Gastrocnemius medialis (tissue), 4 donors: ENCODE data around the gene RALY.

ENCODE experiments used
- POLR2A ChIP-seq, 2 donors: fragments of 450-650 bp; IDR thresholded peaks; one replicate each; pipeline ENCODE4 v1.6.1; 2017; ENCODE audit warnings: antibody characterized with exemption in 2 of 2, mild to moderate bottlenecking in 2 of 2, moderate library complexity in 2 of 2
- TF ChIP-seq, protein P1 (sequence below), 5 experiments: fragments of 450-650 bp in 3 of 5; fragments of 200-600 bp in 2 of 5; sonication (generic) in 2 of 5; IDR thresholded peaks in 4 of 5; conservative IDR thresholded peaks in 1 of 5; 1 replicate in 4 of 5; 2 replicates in 1 of 5; pipeline ENCODE4 v1.5.1; 2016 to 2019; ENCODE audit warnings: antibody characterized with exemption in 5 of 5, mild to moderate bottlenecking in 3 of 5, moderate library complexity in 3 of 5

- TF ChIP-seq, protein P1, sequence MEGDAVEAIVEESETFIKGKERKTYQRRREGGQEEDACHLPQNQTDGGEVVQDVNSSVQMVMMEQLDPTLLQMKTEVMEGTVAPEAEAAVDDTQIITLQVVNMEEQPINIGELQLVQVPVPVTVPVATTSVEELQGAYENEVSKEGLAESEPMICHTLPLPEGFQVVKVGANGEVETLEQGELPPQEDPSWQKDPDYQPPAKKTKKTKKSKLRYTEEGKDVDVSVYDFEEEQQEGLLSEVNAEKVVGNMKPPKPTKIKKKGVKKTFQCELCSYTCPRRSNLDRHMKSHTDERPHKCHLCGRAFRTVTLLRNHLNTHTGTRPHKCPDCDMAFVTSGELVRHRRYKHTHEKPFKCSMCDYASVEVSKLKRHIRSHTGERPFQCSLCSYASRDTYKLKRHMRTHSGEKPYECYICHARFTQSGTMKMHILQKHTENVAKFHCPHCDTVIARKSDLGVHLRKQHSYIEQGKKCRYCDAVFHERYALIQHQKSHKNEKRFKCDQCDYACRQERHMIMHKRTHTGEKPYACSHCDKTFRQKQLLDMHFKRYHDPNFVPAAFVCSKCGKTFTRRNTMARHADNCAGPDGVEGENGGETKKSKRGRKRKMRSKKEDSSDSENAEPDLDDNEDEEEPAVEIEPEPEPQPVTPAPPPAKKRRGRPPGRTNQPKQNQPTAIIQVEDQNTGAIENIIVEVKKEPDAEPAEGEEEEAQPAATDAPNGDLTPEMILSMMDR (IDR thresholded peaks at IDR 0.05 in 4 of 5, conservative IDR thresholded peaks at IDR 0.05 in 1 of 5): no peak
- no peak for TF ChIP-seq POLR2A (IDR thresholded peaks at IDR 0.05)
These were observed 112.4 kb downstream of the RALY start for GRCh38 chr20:34105978-34106675.
